Stimulated activated memory B cell treated with anti-CD40 and anti-IgM and Interleukin-4, amounts not matched to agents 10 μg/mL and 1 μg/mL and 100 μg/mL, for 72 hours (primary cell): ENCODE data around the gene RTN4RL2.

Source experiments
- ATAC-seq: fragments of 150-1000 bp; cut with Tn5 transposase; 2 replicates; pipeline ENCODE4 v1.10.0; 2021
- H3K27ac Mint-ChIP-seq: one replicate; pipeline ENCODE4 v1.8.0; 2022; ENCODE audit warnings: mild to moderate bottlenecking, mixed read lengths
- H3K27me3 Mint-ChIP-seq: one replicate; pipeline ENCODE4 v1.8.0; 2022; ENCODE audit warnings: mixed read lengths
- H3K36me3 Mint-ChIP-seq: one replicate; pipeline ENCODE4 v1.8.0; 2022; ENCODE audit warnings: mixed read lengths
- H3K4me1 Mint-ChIP-seq: one replicate; pipeline ENCODE4 v1.8.0; 2022; ENCODE audit warnings: mixed read lengths
- H3K4me3 Mint-ChIP-seq: one replicate; pipeline ENCODE4 v1.8.0; 2022; ENCODE audit warnings: mild to moderate bottlenecking, moderate library complexity, mixed read lengths
- H3K9me3 Mint-ChIP-seq: one replicate; pipeline ENCODE4 v1.8.0; 2022; ENCODE audit warnings: mixed read lengths

The RTN4RL2 gene

GRCh38 chr11:57446055-57446454, 14.3 kb upstream of the RTN4RL2 start:
- Mint-ChIP-seq H3K36me3 (no peaks in the 10 kb centered on the region), H3K9me3 (no peaks in the 10 kb centered on the region)
- no peak for ATAC-seq

GRCh38 chr11:57453543-57454177, 6.7 kb upstream of the RTN4RL2 start:
- H3K4me3 Mint-ChIP-seq = no peak overlapping the region

More at GRCh38 chr11:57446055-57446454, 14.3 kb upstream of the RTN4RL2 start:
- Mint-ChIP-seq H3K4me3 (no peak overlapping the region), H3K27ac (no peak overlapping the region), H3K27me3 (peaks cover 62% of the 10 kb centered on the region), H3K4me1 (no peaks in the 10 kb centered on the region)

GRCh38 chr11:57456960-57457642, 3.2 kb upstream of the RTN4RL2 start:
- H3K4me3 Mint-ChIP-seq = peak overlapping the region; percentile 18
- H3K36me3 Mint-ChIP-seq = no peaks in the 10 kb centered on the region
- ATAC-seq = peak; percentile 67
- H3K4me1 Mint-ChIP-seq = peaks cover 31% of the 10 kb centered on the region
- no peaks in the 10 kb centered on the region for H3K9me3 Mint-ChIP-seq
- H3K27ac Mint-ChIP-seq = no peak overlapping the region
- H3K27me3 Mint-ChIP-seq = peaks cover 34% of the 10 kb centered on the region

More at GRCh38 chr11:57453543-57454177, 6.7 kb upstream of the RTN4RL2 start:
- ATAC-seq = no peak
- Mint-ChIP-seq H3K36me3 (no peaks in the 10 kb centered on the region), H3K27me3 (peaks cover 23% of the 10 kb centered on the region), H3K27ac (no peak overlapping the region), H3K4me1 (peaks cover 16% of the 10 kb centered on the region), H3K9me3 (no peaks in the 10 kb centered on the region)

- ATAC-seq = peak; percentile 29
- Mint-ChIP-seq H3K4me1 (peaks cover 31% of the 10 kb centered on the region), H3K4me3 (peak overlapping the region; percentile 18), H3K36me3 (no peaks in the 10 kb centered on the region), H3K27ac (no peak overlapping the region), H3K9me3 (no peaks in the 10 kb centered on the region), H3K27me3 (peaks cover 36% of the 10 kb centered on the region)
These were observed 2.7 kb upstream of the RTN4RL2 start for GRCh38 chr11:57457643-57458023.

GRCh38 chr11:57458060-57458409, 2.3 kb upstream of the RTN4RL2 start:
- H3K27me3 Mint-ChIP-seq = peaks cover 36% of the 10 kb centered on the region
- H3K9me3 Mint-ChIP-seq = no peaks in the 10 kb centered on the region
- no peaks in the 10 kb centered on the region for H3K36me3 Mint-ChIP-seq
- no peak overlapping the region for H3K4me3 Mint-ChIP-seq
- ATAC-seq = no peak
- no peak overlapping the region for H3K27ac Mint-ChIP-seq
- H3K4me1 Mint-ChIP-seq = peaks cover 31% of the 10 kb centered on the region

GRCh38 chr11:57458410-57459163, 1.7 kb upstream of the RTN4RL2 start:
- no peak for ATAC-seq
- H3K27me3 Mint-ChIP-seq = peaks cover 36% of the 10 kb centered on the region
- H3K36me3 Mint-ChIP-seq = no peaks in the 10 kb centered on the region
- H3K27ac Mint-ChIP-seq = peak overlapping the region; percentile 8
- H3K4me3 Mint-ChIP-seq = peak overlapping the region; percentile 83
- H3K4me1 Mint-ChIP-seq = peaks cover 31% of the 10 kb centered on the region
- no peaks in the 10 kb centered on the region for H3K9me3 Mint-ChIP-seq

GRCh38 chr11:57459164-57460021, 935 bp upstream of the RTN4RL2 start:
- peak; percentile 25 for ATAC-seq
- H3K9me3 Mint-ChIP-seq = no peaks in the 10 kb centered on the region
- peaks cover 31% of the 10 kb centered on the region for H3K4me1 Mint-ChIP-seq
- H3K27ac Mint-ChIP-seq = peak overlapping the region; percentile 8
- peak overlapping the region; percentile 83 for H3K4me3 Mint-ChIP-seq
- H3K27me3 Mint-ChIP-seq = peaks cover 36% of the 10 kb centered on the region
- H3K36me3 Mint-ChIP-seq = no peaks in the 10 kb centered on the region

GRCh38 chr11:57460758-57461749, 726 bp downstream of the RTN4RL2 start:
- peaks cover 31% of the 10 kb centered on the region for H3K4me1 Mint-ChIP-seq
- no peaks in the 10 kb centered on the region for H3K36me3 Mint-ChIP-seq
- no peak overlapping the region for H3K4me3 Mint-ChIP-seq
- H3K27me3 Mint-ChIP-seq = peaks cover 36% of the 10 kb centered on the region
- no peak overlapping the region for H3K27ac Mint-ChIP-seq
- no peaks in the 10 kb centered on the region for H3K9me3 Mint-ChIP-seq
- no peak for ATAC-seq

GRCh38 chr11:57461841-57462489, 1.6 kb downstream of the RTN4RL2 start:
- H3K36me3 Mint-ChIP-seq = no peaks in the 10 kb centered on the region
- H3K4me3 Mint-ChIP-seq = no peak overlapping the region
- H3K9me3 Mint-ChIP-seq = no peaks in the 10 kb centered on the region
- H3K27me3 Mint-ChIP-seq = peaks cover 36% of the 10 kb centered on the region
- H3K27ac Mint-ChIP-seq = no peak overlapping the region
- peaks cover 30% of the 10 kb centered on the region for H3K4me1 Mint-ChIP-seq
- ATAC-seq = no peak

- H3K9me3 Mint-ChIP-seq = no peaks in the 10 kb centered on the region
- H3K27me3 Mint-ChIP-seq = peaks cover 38% of the 10 kb centered on the region
- no peak overlapping the region for H3K4me3 Mint-ChIP-seq
- ATAC-seq = no peak
- no peak overlapping the region for H3K27ac Mint-ChIP-seq
- H3K36me3 Mint-ChIP-seq = no peaks in the 10 kb centered on the region
- peaks cover 24% of the 10 kb centered on the region for H3K4me1 Mint-ChIP-seq
These were observed 2.3 kb downstream of the RTN4RL2 start for GRCh38 chr11:57462597-57462996.

GRCh38 chr11:57463671-57464538, 3.6 kb downstream of the RTN4RL2 start:
- H3K9me3 Mint-ChIP-seq = no peaks in the 10 kb centered on the region
- H3K4me1 Mint-ChIP-seq = peaks cover 12% of the 10 kb centered on the region
- no peak overlapping the region for H3K4me3 Mint-ChIP-seq
- no peaks in the 10 kb centered on the region for H3K36me3 Mint-ChIP-seq
- no peak overlapping the region for H3K27ac Mint-ChIP-seq
- ATAC-seq = peak; percentile 40
- peaks cover 36% of the 10 kb centered on the region for H3K27me3 Mint-ChIP-seq

- Mint-ChIP-seq H3K9me3 (no peaks in the 10 kb centered on the region), H3K36me3 (no peaks in the 10 kb centered on the region), H3K4me1 (peaks cover 5% of the 10 kb centered on the region), H3K27me3 (peaks cover 29% of the 10 kb centered on the region), H3K4me3 (no peak overlapping the region), H3K27ac (no peak overlapping the region)
- ATAC-seq = no peak
These were observed 4.3 kb downstream of the RTN4RL2 start for GRCh38 chr11:57464539-57465181.
